Stimulated activated CD8-positive, alpha-beta memory T cell treated with anti-CD3 and anti-CD28 coated beads, Interleukin-2, amount 100 ng/mL, for 1 hour (primary cell): ENCODE data around the gene MOV10.
"Not testable (repeated sequence)": the region's sequence is repeated elsewhere in the genome, so short reads cannot be mapped to it uniquely, and the experiment has no call there.

Source experiments
- DNase-seq, 2 donors: peaks; one replicate each; pipeline ENCODE4 v3.0.0-alpha.2; 2020; ENCODE audit warnings: low read depth in 2 of 2

The MOV10 gene

DNA sequence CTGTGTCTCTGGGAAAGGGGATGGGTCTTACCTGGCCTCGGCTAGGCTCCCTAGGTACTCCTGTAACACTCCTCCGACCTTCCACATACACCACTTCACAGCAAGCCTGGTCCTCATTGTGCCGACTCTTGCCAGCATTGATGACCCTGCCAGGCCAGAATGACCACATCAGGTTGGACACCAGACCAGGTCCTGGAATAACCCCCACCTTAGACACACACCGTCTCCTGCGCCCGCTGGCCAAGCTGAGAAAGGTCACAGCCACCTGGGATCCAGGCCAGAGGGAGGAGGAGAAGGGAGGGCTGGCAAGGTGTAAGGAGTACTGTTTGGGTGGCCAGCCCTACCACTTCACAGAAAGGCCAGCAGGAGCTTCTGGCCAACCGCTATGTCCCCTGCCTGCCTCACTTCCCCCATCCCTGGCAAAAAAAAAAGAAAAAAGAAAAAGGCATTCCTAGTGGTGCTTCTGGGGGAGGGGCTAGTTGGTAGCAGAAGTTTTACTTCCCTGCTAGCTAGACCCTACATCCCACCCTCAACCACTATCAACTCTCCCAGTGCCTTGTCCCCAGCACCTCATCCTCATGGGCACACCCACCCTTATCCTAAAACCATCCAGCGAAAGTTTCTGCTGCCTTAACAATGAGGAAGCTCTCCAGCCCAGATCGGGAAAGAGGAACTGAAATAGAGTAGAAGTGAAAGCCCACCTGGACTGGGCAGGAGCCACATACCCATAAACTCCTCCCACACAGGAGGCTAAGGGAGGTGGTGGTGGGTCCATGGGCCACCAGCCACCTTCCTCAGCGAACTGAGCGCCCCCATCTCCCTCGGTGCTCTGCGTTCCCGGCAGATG lies 39.2 kb downstream of the MOV10 start:
- DNase-seq, result no peak

DNA sequence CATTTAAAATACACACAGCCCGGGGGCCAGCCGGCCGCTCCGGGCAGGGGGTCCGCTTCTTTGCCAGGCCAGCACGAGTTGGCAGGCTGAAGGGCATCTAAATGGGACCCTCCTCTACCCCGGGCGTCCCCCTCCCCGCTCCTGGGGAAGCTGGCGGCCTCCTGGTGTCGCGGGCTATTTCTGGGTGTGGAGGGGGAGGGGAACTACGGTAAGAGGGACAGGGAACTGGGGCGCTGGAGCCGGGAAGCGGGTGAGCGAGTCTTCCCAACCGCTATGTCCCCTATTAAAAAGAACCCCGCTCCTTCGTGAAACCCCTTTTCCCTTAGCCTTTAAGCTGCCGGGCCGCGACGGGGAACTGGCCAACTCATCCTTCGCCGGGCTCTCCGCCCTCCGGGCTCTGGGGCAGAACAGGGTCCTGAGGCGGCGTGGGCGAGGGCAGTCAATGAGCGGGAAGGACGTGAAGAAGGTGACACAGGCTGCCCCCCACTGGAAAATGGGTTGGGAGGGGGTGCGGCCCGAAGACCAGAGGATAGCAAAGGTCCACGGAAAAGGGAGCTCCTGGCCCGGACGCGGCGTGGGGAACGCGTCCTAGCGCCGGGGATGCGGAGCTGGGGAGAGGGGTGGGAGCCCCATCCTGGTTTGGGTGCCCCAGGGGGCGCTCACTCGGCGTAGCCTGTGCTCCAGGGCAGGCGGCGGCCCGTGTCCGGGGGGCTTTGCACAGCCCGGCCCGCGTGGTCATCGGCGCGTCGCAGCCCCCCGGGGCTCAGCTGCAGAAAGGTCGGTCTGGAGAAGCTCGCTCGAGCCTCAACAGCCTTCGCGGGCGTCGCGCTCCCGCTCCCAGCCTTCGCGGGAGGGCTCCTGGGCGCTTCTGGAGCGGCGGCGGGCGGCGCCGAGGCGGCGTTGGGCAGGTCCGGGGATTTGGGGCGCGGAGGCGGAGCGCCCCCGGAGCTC lies 40.1 kb downstream of the MOV10 start:
- DNase-seq, result no peak

DNA sequence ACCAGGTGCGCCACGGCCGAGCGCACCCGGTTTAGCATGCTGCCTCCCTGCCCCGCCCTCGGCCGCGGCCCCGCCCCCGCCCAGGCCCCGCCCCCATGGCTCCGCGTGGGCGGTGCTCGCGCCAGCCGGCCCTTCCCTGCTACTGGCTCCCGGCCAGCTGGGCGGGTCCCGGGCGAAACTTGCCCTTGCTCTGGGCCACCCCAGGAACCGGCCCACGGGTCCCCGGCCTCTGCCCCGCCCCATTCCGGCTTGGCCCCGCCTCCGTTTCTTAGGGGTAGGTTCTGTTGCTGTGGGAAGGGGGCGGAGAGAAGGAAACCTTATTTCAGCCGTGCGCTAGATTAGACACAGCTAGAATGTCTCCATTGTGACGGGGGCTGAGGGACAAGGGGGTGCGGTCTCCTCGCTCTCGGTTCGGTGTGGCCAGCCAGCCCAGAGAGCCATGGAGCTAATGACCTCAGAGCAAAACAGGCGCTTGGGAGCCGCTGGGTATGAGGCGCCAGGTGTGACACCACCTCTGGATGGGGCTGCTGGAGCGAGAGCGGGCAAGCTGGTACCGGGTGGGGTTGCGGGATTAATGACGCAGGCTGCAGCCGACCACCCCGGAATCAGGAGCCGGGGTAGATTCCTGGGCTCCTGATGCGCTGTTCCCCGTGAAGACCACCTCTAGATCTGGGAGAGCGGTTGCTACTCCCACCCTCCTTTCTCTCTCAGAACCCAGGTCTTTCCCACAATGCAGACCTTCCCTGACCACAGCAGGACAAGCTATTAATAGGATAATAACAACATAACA lies 41.0 kb downstream of the MOV10 start, which contains the start of gene PPM1J:
TSS of gene PPM1J (minus strand) at position 69 of the 790 bp plus-strand sequence. CDS start at position 38, 31 bp downstream.
- DNase-seq, result peak; percentile 93 to 95

DNA sequence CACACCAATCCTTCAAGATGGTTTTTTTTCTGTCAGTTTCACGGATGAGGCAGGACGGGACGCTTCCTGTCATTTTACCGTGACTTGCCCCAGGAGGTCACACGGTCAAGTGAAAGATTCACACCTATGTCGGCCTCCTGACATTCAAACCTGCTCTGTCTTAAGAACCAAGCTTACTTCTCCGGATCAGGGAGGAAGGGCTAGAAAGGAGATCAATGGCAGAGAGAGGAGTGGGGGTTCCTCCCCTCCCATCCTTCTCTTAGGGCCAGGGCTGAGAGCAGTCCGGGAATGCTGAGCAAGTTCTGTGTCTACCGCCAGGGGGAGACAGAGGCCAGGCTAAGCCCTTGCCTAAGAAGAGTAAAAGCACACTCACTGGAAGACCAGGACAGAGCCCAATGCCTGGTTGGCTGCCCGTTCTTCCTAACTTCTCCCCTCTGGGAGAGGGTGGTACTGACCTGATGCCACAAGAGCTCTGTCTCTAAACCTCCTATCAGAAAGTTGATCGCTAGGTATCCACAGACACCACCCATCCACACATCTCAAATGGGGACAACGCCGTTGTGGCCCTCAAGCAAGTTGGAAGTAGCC lies 41.8 kb downstream of the MOV10 start:
- peak; percentile 57 to 61 for DNase-seq

DNA sequence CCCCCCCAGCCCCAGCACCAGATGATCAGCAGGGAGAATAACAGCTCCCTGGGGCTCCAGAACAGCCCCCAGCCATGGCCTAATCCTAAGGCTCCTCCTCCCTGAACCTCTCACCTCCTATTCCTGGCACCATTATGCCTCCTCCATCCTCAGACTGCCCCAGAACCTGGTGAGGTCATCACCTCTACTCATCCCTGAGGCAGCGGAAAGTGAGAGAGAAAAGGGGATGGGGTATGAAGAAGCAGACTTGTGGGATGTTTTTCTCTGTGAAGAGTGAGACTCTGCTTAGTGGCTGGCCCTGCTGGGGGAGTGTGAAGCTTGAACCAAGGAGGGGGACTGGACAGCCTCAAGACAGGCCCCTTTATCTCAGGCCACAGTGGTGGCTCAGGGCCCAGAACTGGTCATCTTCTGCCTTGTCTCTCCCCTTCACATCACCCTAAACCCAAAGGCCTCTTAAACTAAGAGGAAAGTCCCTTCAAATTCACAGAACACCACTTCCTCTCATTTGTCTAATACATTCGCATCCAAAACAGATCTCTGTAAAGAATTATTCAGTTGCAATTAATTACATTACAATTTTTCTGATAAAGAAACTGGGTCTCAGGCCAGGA lies 42.9 kb downstream of the MOV10 start:
- DNase-seq, result no peak

DNA sequence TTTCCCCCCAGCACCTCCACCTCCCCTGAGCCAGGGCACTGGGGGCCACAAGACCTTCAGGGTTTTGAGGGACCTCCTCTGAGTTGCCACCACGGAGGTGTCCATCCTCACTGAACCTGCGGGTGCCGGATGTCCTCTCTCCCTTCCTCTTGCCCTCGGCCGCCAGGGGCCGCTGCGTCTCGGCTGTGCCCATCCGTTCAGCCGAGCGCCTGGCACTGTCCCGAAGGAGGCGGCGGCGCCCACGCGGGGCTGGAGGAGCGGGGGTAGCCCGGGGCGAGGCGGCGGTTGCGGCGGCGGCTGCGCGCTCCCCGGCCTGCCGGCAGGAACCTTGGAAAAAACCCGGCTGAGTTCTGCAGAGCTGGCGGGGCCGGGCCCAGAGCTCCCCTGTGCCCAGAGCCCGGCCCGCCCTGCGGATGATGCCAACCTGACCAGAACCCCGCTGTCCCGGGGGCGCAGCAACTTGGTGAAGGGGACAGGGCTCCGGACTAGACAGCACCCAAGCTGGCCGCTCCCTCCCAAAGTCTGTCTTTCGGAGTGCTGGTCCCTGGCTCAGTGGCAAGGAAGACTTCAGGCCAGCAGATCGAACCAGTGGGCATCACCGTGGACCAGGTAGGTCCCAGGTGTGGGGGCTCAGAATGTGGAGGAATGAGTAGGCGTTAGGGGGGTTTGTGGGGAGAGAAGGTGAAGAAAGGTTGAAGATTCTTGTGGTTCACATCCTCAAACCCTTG lies 44.4 kb downstream of the MOV10 start:
- DNase-seq, result peak; percentile 30 to 58

DNA sequence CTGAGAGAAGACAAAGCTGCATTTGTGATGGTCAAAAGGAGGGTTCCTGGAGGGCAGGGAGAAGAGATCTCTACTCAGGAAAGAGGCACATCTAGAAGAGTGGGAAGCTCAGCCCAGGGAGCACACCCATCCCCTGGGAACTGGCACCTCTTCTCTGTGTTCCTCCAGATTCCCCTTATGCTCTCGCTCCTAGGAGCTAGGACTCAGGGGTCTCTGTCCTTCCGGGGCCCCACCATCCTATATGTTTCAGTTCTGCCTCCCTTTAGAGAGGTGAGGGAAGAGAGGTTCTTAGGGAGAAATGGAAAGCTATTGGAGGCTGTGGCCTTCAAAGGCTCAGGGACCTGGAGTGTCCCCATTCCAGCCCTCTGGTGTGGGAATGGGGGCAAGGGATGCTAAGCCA lies 45.2 kb downstream of the MOV10 start:
- DNase-seq, result no peak

DNA sequence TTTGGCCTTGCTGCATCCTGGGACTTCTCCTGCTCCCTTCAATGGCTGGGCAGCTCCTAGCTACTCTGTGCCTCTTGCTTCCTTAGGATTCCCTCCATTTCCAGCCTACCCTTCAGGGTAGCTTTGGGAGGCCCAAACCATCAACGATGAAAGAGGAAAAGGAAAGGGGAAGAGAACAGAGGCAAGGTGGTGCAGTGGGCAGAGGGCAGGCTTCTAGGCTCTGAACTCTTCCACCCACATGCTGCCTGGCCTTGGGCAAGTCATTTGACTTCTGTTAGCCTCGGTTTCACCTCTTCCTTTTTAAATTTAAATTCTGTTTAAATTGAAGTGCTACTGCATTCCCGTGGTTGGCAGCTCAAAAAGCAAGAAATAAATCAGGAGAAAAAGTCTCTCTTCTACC lies 46.3 kb downstream of the MOV10 start:
- no peak for DNase-seq

DNA sequence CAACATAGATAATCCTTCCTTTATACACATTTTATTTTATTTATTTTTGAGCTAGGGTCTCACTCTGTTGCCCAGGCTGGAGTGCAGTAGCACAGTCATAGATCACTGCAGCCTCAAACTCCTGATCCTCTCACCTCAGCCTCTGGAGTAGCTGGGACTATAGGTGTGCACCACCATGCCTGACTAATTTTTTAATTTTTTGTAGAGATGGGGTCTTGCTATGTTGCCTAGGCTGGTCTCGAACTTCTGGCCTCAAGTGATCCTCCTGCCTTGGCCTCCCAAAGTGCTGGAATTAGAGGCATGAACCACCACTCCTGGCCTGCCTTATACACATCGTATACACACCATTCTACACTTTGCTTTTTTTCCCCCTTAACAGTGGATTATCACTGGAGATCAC lies 46.8 kb downstream of the MOV10 start:
- DNase-seq, result not testable (repeated sequence)

DNA sequence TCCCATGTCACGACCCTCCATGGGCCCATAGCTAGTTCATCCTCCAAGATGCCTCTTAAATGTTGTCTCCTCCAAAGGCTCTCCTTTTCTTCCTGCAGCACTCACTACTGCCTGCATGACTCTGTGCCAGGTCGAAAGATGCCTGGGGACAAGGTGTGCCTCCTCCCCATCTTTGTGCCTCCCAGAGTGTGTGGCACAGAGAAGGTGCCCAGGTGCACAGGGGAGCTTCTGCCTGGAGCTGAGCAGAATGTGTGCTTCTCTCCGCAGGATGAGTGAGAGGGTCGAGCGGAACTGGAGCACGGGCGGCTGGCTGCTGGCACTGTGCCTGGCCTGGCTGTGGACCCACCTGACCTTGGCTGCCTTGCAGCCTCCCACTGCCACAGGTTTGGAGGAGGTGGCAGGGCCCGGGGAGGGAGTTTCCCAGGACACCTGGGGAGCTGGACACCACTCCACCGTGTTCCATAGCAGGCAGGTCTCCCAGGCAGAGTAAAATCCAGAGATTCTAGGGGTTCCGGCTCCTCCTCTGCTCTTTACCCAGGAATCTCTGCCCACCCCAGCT lies 47.6 kb downstream of the MOV10 start:
- no peak for DNase-seq

DNA sequence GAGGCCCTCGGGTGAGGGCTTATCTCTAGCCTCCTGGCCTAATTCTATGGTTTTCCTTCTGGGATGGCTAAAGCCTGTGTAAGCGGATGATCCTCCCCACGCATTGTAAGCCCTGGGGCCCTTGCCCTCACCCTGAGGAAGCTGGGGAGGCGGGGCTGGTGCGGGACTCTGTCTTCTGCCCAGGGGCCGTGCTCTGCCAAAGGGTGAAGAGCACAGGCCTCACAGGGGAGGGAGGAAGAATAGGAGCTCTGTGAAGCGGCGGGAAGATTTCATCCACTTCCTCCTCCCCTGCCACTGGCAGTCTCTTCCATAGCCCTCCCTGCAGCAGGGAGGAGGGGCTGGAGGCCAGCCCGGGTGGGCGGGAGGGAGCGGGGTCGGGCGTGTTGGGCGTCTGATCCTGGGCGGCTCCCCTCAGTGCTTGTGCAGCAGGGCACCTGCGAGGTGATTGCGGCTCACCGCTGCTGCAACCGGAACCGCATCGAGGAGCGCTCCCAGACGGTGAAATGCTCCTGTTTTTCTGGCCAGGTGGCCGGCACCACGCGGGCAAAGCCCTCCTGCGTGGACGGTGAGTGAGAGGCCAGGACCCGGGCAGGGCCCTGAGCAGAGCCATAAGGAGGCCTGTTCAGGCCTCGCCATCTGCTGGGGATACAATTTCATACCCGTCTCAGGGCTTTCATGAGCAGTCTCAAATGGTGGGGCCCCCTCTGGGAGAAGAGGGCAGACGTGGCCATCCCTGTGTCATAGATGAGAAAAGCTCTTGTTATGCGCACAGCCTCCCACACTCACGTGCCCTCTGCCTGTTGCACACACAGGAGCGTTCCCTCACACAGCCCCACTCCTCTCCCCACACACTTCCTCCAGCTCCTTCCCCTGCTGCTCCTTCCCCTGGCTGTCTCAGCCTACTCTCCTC lies 48.4 kb downstream of the MOV10 start:
- DNase-seq, result no peak

DNA sequence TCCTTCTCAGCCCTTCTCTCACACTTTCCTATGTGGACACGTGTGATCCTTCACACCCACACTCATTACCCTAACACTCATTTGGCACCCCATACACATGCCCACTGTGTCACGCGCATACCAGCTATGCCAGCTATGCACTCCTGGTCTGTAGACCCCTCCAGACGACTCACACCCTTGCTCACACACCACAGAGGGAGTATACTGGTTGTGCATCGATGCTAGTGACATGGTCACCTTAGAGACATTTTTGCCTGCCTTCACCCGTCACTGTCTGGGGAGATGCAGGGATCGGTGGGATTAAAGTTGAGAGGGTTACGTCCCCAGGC lies 49.0 kb downstream of the MOV10 start:
- DNase-seq, result no peak

DNA sequence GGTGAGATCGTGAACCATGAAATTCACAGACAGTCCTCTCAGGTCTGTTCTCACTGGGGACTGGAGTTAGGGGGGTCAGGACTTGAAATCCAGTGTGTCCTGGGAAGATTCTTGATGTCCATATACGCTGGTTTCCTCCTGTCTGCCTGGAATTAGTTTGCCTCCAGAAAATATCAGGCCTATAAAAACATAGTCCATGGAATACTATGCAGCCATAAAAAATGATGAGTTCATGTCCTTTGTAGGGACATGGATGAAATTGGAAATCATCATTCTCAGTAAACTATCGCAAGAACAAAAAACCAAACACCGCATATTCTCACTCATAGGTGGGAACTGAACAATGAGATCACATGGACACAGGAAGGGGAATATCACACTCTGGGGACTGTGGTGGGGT lies 49.8 kb downstream of the MOV10 start:
- DNase-seq, result not testable (repeated sequence)

DNA sequence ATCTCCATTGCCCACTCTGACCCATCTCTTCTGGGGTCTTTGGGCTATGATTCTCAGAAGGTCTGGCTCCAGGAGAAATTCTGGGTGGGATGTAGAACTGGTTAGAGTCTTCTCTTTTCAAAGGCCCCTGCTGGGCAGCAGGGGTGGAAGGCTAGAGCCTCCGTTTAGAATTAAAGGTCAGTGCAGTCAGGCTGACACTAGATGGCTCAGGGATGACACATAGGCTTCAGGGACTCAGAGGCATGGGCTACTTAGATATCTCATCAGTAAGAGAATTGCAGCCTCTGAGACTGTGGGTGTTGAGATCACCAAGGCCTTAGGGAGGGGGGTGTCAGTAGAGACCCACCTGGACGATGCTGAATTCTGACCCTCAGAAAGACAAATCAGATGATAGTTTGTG lies 53.3 kb downstream of the MOV10 start:
- no peak for DNase-seq

DNA sequence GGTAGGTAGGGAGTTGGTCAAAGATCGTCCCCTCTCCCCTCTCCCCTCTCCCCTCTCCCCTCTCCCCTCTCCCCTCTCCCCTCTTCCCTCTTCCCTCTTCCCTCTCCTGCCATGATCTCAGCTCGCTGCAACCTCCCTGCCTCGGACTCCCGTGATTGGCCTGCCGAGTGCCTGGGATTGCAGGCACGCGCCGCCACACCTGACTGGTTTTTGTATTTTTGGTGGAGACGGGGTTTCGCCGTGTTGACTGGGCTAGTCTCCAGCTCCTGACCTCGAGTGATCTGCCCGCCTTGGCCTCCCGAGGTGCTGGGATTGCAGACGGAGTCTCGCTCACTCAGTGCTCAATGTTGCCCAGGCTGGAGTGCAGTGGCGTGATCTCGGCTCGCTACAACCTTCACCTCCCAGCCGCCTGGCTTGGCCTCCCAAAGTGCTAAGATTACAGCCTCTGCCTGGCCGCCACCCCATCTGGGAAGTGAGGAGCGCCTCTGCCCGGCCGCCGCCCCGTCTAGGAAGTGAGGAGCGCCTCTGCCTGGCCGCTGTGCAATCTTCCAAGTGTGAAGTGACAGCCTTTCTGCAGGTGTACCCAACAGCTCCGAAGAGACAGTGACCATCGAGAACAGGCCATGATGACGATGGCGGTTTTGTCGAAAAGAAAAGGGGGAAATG lies 54.0 kb downstream of the MOV10 start:
- not testable (repeated sequence) for DNase-seq

DNA sequence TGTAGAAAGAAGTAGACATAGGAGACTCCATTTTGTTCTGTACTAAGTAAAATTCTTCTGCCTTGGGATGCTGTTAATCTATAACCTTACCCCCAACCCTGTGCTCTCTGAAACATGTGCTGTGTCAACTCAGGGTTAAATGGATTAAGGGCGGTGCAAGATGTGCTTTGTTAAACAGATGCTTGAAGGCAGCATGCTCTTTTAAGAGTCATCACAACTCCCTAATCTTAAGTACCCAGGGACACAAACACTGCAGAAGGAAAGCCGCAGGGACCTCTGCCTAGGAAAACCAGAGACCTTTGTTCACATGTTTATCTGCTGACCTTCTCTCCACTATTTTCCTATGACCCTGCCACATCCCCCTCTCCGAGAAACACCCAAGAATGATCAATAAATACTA lies 54.6 kb downstream of the MOV10 start:
- not testable (repeated sequence) for DNase-seq

DNA sequence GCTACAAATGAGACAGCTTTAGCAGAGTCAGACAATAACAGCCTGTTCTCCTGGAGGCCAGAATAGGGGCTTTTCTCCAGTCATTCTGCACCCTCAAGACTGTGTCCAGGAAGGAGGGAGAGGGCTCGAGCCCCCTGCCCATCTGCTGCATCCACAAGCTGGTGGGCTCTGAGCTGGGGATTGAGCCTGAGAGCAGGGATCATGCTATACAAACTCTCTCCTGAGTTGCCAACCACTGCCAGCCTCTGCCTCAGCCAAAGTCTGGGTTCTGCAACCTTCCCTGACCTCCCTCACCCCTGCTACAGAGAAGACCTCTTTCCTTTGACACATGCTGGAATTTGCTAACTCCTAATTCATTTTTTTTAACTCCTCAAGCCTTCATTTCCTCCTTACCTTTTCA lies 55.5 kb downstream of the MOV10 start:
- DNase-seq, result no peak

DNA sequence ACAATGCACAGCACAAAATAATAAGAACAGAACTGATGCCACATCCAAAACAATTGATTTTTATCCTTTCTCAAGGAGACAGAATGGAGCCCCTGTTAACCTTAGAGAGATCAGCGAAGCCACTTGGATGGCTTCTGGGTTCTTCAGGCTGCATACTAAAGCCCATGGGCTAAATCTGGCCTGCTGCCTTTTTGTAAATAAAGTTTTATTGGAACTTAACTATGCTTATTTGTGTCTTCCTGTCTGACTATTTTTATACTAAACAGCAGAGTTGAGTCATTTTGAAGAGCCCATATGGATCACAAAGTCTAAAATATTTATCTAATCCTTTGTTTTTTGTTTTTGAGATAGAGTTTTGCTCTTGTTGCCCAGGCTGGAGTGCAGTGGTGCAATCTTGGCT lies 57.0 kb downstream of the MOV10 start:
- DNase-seq, result no peak
